GM06990 (cell line): ENCODE measurements around the gene RBM38.

ENCODE experiments used
- DNase-seq: peaks from one replicate; pipeline ENCODE4 v3.0.0-alpha.2; 2011; ENCODE audit not compliant: insufficient read length; ENCODE audit errors: extremely low read depth
- H3K27me3 ChIP-seq: replicated peaks from 2 replicates; pipeline ENCODE4 v1.6.0; 2011; ENCODE audit warnings: low read length; ENCODE audit not compliant: control insufficient read depth, insufficient read depth
- H3K36me3 ChIP-seq: 2 replicates; pipeline ENCODE4 v1.5.1; 2011; ENCODE audit warnings: low read length; ENCODE audit not compliant: control insufficient read depth, insufficient read depth
- H3K4me3 ChIP-seq: replicated peaks from 2 replicates; pipeline ENCODE4 v1.5.1; 2011; ENCODE audit warnings: low read depth, mild to moderate bottlenecking, control low read depth, low read length
- TF ChIP-seq, protein P1 (sequence below): IDR thresholded peaks from 2 replicates; pipeline ENCODE4 v1.5.1; 2011; ENCODE audit warnings: low read length, control low read depth, mild to moderate bottlenecking, inconsistent platforms; ENCODE audit not compliant: insufficient read depth, poor library complexity, severe bottlenecking

RBM38 gene

GRCh38 chr20:57403216-57403615 lies 12.0 kb downstream of the RBM38 start:
- no peak for DNase-seq
- H3K27me3 ChIP-seq, result no peaks in the 10 kb centered on the region
- H3K4me3 ChIP-seq, result no peak overlapping the region
- TF ChIP-seq, protein P1, sequence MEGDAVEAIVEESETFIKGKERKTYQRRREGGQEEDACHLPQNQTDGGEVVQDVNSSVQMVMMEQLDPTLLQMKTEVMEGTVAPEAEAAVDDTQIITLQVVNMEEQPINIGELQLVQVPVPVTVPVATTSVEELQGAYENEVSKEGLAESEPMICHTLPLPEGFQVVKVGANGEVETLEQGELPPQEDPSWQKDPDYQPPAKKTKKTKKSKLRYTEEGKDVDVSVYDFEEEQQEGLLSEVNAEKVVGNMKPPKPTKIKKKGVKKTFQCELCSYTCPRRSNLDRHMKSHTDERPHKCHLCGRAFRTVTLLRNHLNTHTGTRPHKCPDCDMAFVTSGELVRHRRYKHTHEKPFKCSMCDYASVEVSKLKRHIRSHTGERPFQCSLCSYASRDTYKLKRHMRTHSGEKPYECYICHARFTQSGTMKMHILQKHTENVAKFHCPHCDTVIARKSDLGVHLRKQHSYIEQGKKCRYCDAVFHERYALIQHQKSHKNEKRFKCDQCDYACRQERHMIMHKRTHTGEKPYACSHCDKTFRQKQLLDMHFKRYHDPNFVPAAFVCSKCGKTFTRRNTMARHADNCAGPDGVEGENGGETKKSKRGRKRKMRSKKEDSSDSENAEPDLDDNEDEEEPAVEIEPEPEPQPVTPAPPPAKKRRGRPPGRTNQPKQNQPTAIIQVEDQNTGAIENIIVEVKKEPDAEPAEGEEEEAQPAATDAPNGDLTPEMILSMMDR, result no peak
- peaks cover 65% of the 10 kb centered on the region for H3K36me3 ChIP-seq

DNA sequence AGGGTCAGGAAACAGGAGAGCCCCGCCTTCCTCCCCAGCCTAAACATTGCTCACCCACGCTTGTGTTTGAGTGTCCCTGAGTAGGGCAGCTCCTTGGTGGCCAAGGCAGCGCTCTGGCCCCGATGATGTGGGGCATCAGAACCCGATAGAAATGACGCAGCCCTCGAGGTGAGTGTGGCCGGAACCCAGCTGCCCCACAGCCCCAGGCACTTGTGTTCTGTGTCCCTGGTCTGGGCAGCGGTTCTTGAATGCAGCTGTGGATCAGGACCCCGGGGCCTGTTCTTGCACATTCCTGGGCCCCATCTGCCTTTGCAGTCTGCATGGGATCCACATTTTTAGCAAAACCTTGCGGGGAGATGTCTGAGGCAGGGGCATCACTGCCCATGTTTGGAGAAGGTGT lies 12.8 kb downstream of the RBM38 start:
- TF ChIP-seq, protein P1, result no peak
- Histone ChIP-seq H3K27me3 (no peaks in the 10 kb centered on the region), H3K4me3 (no peak overlapping the region), H3K36me3 (peaks cover 68% of the 10 kb centered on the region)
- DNase-seq, result no peak

GRCh38 chr20:57404419-57405072 lies 13.3 kb downstream of the RBM38 start:
- no peak overlapping the region for H3K4me3 ChIP-seq
- TF ChIP-seq, protein P1, result no peak
- DNase-seq, result no peak
- H3K36me3 ChIP-seq, result peaks cover 70% of the 10 kb centered on the region
- H3K27me3 ChIP-seq, result no peaks in the 10 kb centered on the region

- TF ChIP-seq, protein P1, result no peak
- H3K4me3 ChIP-seq, result no peak overlapping the region
- H3K27me3 ChIP-seq, result no peaks in the 10 kb centered on the region
- H3K36me3 ChIP-seq, result peaks cover 68% of the 10 kb centered on the region
- DNase-seq, result no peak
These were observed 14.2 kb downstream of the RBM38 start for GRCh38 chr20:57405236-57406016.

DNA sequence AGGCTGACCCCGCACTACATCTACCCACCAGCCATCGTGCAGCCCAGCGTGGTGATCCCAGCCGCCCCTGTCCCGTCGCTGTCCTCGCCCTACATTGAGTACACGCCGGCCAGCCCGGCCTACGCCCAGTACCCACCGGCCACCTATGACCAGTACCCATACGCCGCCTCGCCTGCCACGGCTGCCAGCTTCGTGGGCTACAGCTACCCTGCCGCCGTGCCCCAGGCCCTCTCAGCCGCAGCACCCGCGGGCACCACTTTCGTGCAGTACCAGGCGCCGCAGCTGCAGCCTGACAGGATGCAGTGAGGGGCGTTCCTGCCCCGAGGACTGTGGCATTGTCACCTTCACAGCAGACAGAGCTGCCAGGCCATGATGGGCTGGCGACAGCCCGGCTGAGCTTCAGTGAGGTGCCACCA lies 16.4 kb downstream of the RBM38 start:
- Histone ChIP-seq H3K27me3 (no peaks in the 10 kb centered on the region), H3K4me3 (no peak overlapping the region), H3K36me3 (peaks cover 50% of the 10 kb centered on the region)
- TF ChIP-seq, protein P1, result no peak
- no peak for DNase-seq

- no peak for DNase-seq
- TF ChIP-seq, protein P1, result no peak
- peaks cover 46% of the 10 kb centered on the region for H3K36me3 ChIP-seq
- no peaks in the 10 kb centered on the region for H3K27me3 ChIP-seq
- H3K4me3 ChIP-seq, result no peak overlapping the region
These were observed 16.9 kb downstream of the RBM38 start for GRCh38 chr20:57408131-57408530.
